Tibial nerve (tissue), 4 donors: ENCODE measurements around the gene KCNIP3. TPM values are rescaled to one million over a fixed set of nuclear protein-coding genes. Genes with fewer than 3 reads are reported as not detected.

Experiments used
- DNase-seq, 2 donors: peaks; one replicate each; pipeline ENCODE4 v3.0.0-alpha.2; 2019; ENCODE audit warnings: low spot score in 2 of 2
- H3K27ac ChIP-seq, 4 donors: fragments of 200-600 bp; sonication (generic) in 3 of 4; one replicate each; pipeline ENCODE4 v1.5.1; 2017 to 2019; ENCODE audit warnings: mild to moderate bottlenecking in 1 of 4
- H3K27me3 ChIP-seq, 2 donors: fragments of 200-600 bp; sonication (generic) in 1 of 2; one replicate each; pipeline versions ENCODE4 v1.5.1 to v1.6.0; 2017 to 2019
- H3K36me3 ChIP-seq, 3 donors: fragments of 200-600 bp; sonication (generic); one replicate each; pipeline ENCODE4 v1.5.1; 2018 to 2019
- H3K4me1 ChIP-seq, 4 donors: fragments of 200-600 bp; sonication (generic) in 3 of 4; one replicate each; pipeline ENCODE4 v1.5.1; 2017 to 2019
- H3K4me3 ChIP-seq, 4 donors: fragments of 200-600 bp; sonication (generic) in 3 of 4; one replicate each; pipeline ENCODE4 v1.5.1; 2017 to 2019; ENCODE audit warnings: mild to moderate bottlenecking in 1 of 4, moderate library complexity in 1 of 4
- H3K9me3 ChIP-seq, 4 donors: fragments of 200-600 bp; sonication (generic) in 3 of 4; one replicate each; pipeline ENCODE4 v1.5.1; 2017 to 2019
- CTCF ChIP-seq, 5 experiments: fragments of 200-600 bp in 3 of 5; fragments of 450-650 bp in 2 of 5; sonication (generic) in 3 of 5; IDR thresholded peaks; one replicate each; pipeline ENCODE4 v1.5.1; 2016 to 2019; ENCODE audit warnings: antibody characterized with exemption in 5 of 5, mild to moderate bottlenecking in 3 of 5, moderate library complexity in 2 of 5
- EP300 ChIP-seq, 2 donors: sonication (generic); formaldehyde crosslinking; IDR thresholded peaks; one replicate each; pipeline ENCODE4 v1.6.1; 2017; ENCODE audit warnings: antibody characterized with exemption in 2 of 2, mild to moderate bottlenecking in 1 of 2
- POLR2A ChIP-seq, 2 donors: fragments of 450-650 bp; IDR thresholded peaks; one replicate each; pipeline ENCODE4 v1.6.1; 2017; ENCODE audit warnings: antibody characterized with exemption in 2 of 2, mild to moderate bottlenecking in 2 of 2, moderate library complexity in 2 of 2
- WGBS, 2 donors: methylation state at CpG; one replicate each; pipeline ENCODE4 v1.1.5; 2018; 5-methylcytosine and 5-hydroxymethylcytosine counted together
- total RNA-seq, 4 donors: library from RNA; depleted of rRNA; stranded (reverse); fragments of >200 nt; gene quantifications; one replicate each; pipeline ENCODE4 v1.1.0, GENCODE V29; 2016

The KCNIP3 gene
- total RNA-seq, 4 donors from 2014 or later: 35.1 to 90.8 (median 50.2) TPM

GRCh38 chr2:95284886-95285541 lies 12.1 kb upstream of the KCNIP3 start:
- Histone ChIP-seq H3K4me1 (no peaks in the 10 kb centered on the region), H3K36me3 (peaks cover 0 to 58% (median 0%) of the 10 kb centered on the region in 3 donors), H3K4me3 (no peak overlapping the region), H3K27ac (no peak overlapping the region), H3K27me3 (no peaks in the 10 kb centered on the region), H3K9me3 (peaks cover 0 to 5% (median 0%) of the 10 kb centered on the region in 4 donors)
- TF ChIP-seq POLR2A (IDR thresholded peaks at IDR 0.05) (no peak), CTCF (IDR thresholded peaks at IDR 0.05) (no peak), EP300 (IDR thresholded peaks at IDR 0.05) (no peak)
- no peak for DNase-seq
- 83 to 89% methylated on average over 9 to 13 of the region's 13 CpGs for WGBS, 2 donors

- WGBS, 2 donors: 53 to 57% methylated on average over 4 of the region's 4 CpGs
- no peaks in the 10 kb centered on the region for H3K27me3 ChIP-seq
- no peak overlapping the region for H3K27ac ChIP-seq
- no peak for TF ChIP-seq EP300 (IDR thresholded peaks at IDR 0.05)
- H3K36me3 ChIP-seq: peaks cover 0 to 59% (median 0%) of the 10 kb centered on the region in 3 donors
- no peaks in the 10 kb centered on the region for H3K4me1 ChIP-seq
- H3K9me3 ChIP-seq: peaks cover 0 to 10% (median 0%) of the 10 kb centered on the region in 4 donors
- no peak overlapping the region for H3K4me3 ChIP-seq
- DNase-seq: no peak
Observed at GRCh38 chr2:95285542-95285932, 11.6 kb upstream of the KCNIP3 start.

GRCh38 chr2:95287336-95287735 lies 9.8 kb upstream of the KCNIP3 start:
- 42 to 75% methylated on average over 4 to 8 of the region's 8 CpGs for WGBS, 2 donors

GRCh38 chr2:95287806-95288205 lies 9.3 kb upstream of the KCNIP3 start:
- Histone ChIP-seq H3K27ac (no peak overlapping the region), H3K4me1 (no peaks in the 10 kb centered on the region), H3K27me3 (no peaks in the 10 kb centered on the region), H3K36me3 (peaks cover 0 to 59% (median 0%) of the 10 kb centered on the region in 3 donors), H3K4me3 (no peak overlapping the region), H3K9me3 (peaks cover 0 to 32% (median 2%) of the 10 kb centered on the region in 4 donors)
- 80 to 94% methylated on average over 1 to 5 of the region's 5 CpGs for WGBS, 2 donors
- TF ChIP-seq CTCF (IDR thresholded peaks at IDR 0.05) (no peak), EP300 (IDR thresholded peaks at IDR 0.05) (no peak), POLR2A (IDR thresholded peaks at IDR 0.05) (no peak)
- no peak for DNase-seq

More at GRCh38 chr2:95287336-95287735, 9.8 kb upstream of the KCNIP3 start:
- Histone ChIP-seq H3K27ac (no peak overlapping the region), H3K4me1 (no peaks in the 10 kb centered on the region), H3K4me3 (no peak overlapping the region), H3K27me3 (no peaks in the 10 kb centered on the region), H3K36me3 (peaks cover 0 to 58% (median 0%) of the 10 kb centered on the region in 3 donors), H3K9me3 (peaks cover 0 to 28% (median 2%) of the 10 kb centered on the region in 4 donors)
- TF ChIP-seq POLR2A (IDR thresholded peaks at IDR 0.05): no peak
- TF ChIP-seq EP300 (IDR thresholded peaks at IDR 0.05): no peak
- TF ChIP-seq CTCF (IDR thresholded peaks at IDR 0.05): no peak
- no peak for DNase-seq

GRCh38 chr2:95289253-95289652 lies 7.9 kb upstream of the KCNIP3 start:
- no peak overlapping the region for H3K27ac ChIP-seq
- H3K9me3 ChIP-seq: peaks cover 0 to 38% (median 2%) of the 10 kb centered on the region in 4 donors
- H3K36me3 ChIP-seq: peaks cover 0 to 61% (median 0%) of the 10 kb centered on the region in 3 donors
- TF ChIP-seq POLR2A (IDR thresholded peaks at IDR 0.05): no peak
- TF ChIP-seq EP300 (IDR thresholded peaks at IDR 0.05): no peak
- no peak for TF ChIP-seq CTCF (IDR thresholded peaks at IDR 0.05)
- H3K27me3 ChIP-seq: no peaks in the 10 kb centered on the region
- DNase-seq: no peak
- no peak overlapping the region for H3K4me3 ChIP-seq
- H3K4me1 ChIP-seq: no peaks in the 10 kb centered on the region
- 58 to 73% methylated on average over 7 of the region's 7 CpGs for WGBS, 2 donors
